ENCODE data around the gene RNF135. TPM values are rescaled to one million over a fixed set of nuclear protein-coding genes. Genes with fewer than 3 reads are reported as not detected.

The RNF135 gene
- total RNA-seq, 4 donors from 2014 or later, result 18.4 to 31.4 (median 24.5) TPM

- H3K27me3 ChIP-seq, result no peaks in the 10 kb centered on the region
- TF ChIP-seq CTCF (IDR thresholded peaks at IDR 0.05) (no peak), POLR2A (IDR thresholded peaks at IDR 0.05) (no peak)
- no peaks in the 10 kb centered on the region for H3K9me3 ChIP-seq
- H3K27ac ChIP-seq, result peak overlapping the region in 3 of 4 donors; percentile 20 to 57 (median 28)
- no peak for DNase-seq
- H3K36me3 ChIP-seq, result no peaks in the 10 kb centered on the region
- no peak overlapping the region for H3K4me3 ChIP-seq
- no peaks in the 10 kb centered on the region for H3K4me1 ChIP-seq
Measured at GRCh38 chr17:30939051-30939689, 31.7 kb upstream of the RNF135 start.

- Histone ChIP-seq H3K9me3 (no peaks in the 10 kb centered on the region), H3K4me1 (no peaks in the 10 kb centered on the region), H3K27me3 (no peaks in the 10 kb centered on the region), H3K4me3 (no peak overlapping the region), H3K36me3 (no peaks in the 10 kb centered on the region), H3K27ac (no peak overlapping the region)
- no peak for TF ChIP-seq POLR2A (IDR thresholded peaks at IDR 0.05)
- TF ChIP-seq CTCF (IDR thresholded peaks at IDR 0.05), result no peak
- DNase-seq, result no peak
Measured at GRCh38 chr17:30942308-30943079, 28.3 kb upstream of the RNF135 start.

GRCh38 chr17:30947796-30948195, 23.0 kb upstream of the RNF135 start:
- no peak for DNase-seq
- Histone ChIP-seq H3K36me3 (no peaks in the 10 kb centered on the region), H3K4me1 (peaks cover 0 to 22% (median 0%) of the 10 kb centered on the region in 4 donors)

GRCh38 chr17:30950189-30950588, 20.6 kb upstream of the RNF135 start:
- H3K27me3 ChIP-seq, result no peaks in the 10 kb centered on the region
- H3K4me3 ChIP-seq, result no peak overlapping the region
- no peaks in the 10 kb centered on the region for H3K36me3 ChIP-seq
- TF ChIP-seq POLR2A (IDR thresholded peaks at IDR 0.05) (no peak), CTCF (IDR thresholded peaks at IDR 0.05) (no peak)
- no peaks in the 10 kb centered on the region for H3K9me3 ChIP-seq
- H3K27ac ChIP-seq, result peak overlapping the region in 3 of 4 donors; percentile 4 to 72 (median 27)
- DNase-seq, result peak in 1 of 3 donors; percentile 43
- peaks cover 0 to 22% (median 0%) of the 10 kb centered on the region in 4 donors for H3K4me1 ChIP-seq

More at GRCh38 chr17:30947796-30948195, 23.0 kb upstream of the RNF135 start:
- Histone ChIP-seq H3K27me3 (no peaks in the 10 kb centered on the region), H3K27ac (no peak overlapping the region), H3K9me3 (no peaks in the 10 kb centered on the region), H3K4me3 (no peak overlapping the region)
- TF ChIP-seq CTCF (IDR thresholded peaks at IDR 0.05) (no peak), POLR2A (IDR thresholded peaks at IDR 0.05) (no peak)

- Histone ChIP-seq H3K27ac (peak overlapping the region in 3 of 4 donors; percentile 4 to 72 (median 27)), H3K36me3 (no peaks in the 10 kb centered on the region), H3K9me3 (no peaks in the 10 kb centered on the region), H3K27me3 (no peaks in the 10 kb centered on the region), H3K4me1 (peaks cover 0 to 22% (median 0%) of the 10 kb centered on the region in 4 donors), H3K4me3 (no peak overlapping the region)
- DNase-seq, result peak in 2 of 3 donors; percentile 84 to 93
- no peak for TF ChIP-seq POLR2A (IDR thresholded peaks at IDR 0.05)
- no peak for TF ChIP-seq CTCF (IDR thresholded peaks at IDR 0.05)
Measured at GRCh38 chr17:30950669-30951399, 20.0 kb upstream of the RNF135 start.

Measured in Peyer's patch (tissue), 4 donors.